ENCODE measurements around the gene MRPS5.

Gene MRPS5

DNA sequence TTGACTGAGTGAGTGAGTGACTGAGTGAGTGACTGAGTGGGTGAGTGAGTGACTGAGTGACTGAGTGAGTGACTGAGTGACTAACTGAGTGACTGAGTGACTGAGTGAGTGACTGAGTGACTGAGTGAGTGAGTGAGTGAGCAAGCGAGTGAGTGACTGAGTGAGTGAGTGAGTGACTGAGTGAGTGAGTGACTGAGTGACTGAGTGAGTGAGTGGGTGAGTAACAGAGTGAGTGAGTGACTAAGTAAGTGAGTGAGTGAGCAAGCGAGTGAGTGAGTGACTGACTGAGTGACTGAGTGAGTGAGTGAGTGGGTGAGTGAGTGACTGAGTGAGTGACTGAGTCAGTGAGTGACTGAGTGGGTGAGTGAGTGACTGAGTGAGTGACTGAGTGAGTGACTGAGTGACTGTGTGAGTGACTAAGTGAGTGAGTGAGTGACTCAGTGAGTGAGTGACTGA, 84.2 kb downstream of the MRPS5 start:
- no peak for DNase-seq (ENCODE audit: low read depth in 1 of 2, low spot score in 1 of 2)
- in situ Hi-C loops (cut with HindIII; ENCODE audit: low pct_unique_long_range_greater_than_20kb, low sequenced_read_pairs) = no loop called here
- no peak for TF ChIP-seq JUND (IDR thresholded peaks at IDR 0.05; ENCODE audit: low read depth)

DNA sequence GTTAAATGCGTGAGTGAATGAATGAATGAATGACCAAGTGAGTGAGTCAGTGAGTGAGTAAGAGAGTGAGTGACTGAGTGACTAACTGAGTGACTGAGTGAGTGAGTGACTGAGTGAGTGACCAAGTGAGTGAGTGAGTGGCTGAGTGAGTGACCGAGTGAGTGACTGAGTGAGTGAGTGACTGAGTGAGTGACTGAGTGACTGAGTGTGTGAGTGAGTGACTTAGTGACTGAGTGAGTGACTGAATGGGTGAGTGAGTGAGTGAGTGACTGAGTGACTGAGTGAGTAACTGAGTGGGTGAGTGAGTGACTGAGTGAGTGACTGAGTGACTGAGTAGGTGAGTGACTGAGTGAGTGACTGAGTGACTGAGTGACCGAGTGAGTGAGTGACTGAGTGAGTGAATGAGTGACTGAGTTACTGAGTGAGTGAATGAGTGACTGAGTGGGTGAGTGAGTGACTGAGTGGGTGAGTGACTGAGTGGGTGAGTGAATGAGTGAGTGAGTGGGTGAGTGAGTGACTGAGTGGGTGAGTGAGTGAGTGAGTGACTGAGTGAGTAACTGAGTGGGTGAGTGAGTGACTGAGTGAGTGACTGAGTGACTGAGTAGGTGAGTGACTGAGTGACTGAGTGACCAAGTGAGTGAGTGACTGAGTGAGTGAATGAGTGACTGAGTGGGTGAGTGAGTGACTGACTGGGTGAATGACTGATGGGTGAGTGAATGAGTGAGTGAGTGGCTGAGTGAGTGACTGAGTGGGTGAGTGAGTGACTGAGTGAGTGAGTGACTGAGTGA, 84.8 kb downstream of the MRPS5 start:
- TF ChIP-seq JUND (IDR thresholded peaks at IDR 0.05; ENCODE audit: low read depth) = no peak
- in situ Hi-C loops (cut with HindIII; ENCODE audit: low pct_unique_long_range_greater_than_20kb, low sequenced_read_pairs) = no loop called here

More for the DNA sequence above, 84.8 kb downstream of the MRPS5 start:
- DNase-seq (ENCODE audit: low read depth in 1 of 2, low spot score in 1 of 2) = no peak
